ENCODE data around the gene GALNTL6.

Gene GALNTL6

GRCh38 chr4:172770787-172771186, 957.6 kb downstream of the GALNTL6 start:
- ATAC-seq (ENCODE audit: low read depth) = no peak
- TF ChIP-seq CTCF (IDR thresholded peaks at IDR 0.05; ENCODE audit: poor library complexity, severe bottlenecking) = no peak
- DNase-seq (ENCODE audit: low spot score) = no peak
- Histone ChIP-seq H3K9me3 (ENCODE audit: severe bottlenecking) (no peaks in the 10 kb centered on the region), H3K36me3 (ENCODE audit: low read depth) (no peaks in the 10 kb centered on the region), H3K27me3 (ENCODE audit: insufficient read depth, poor library complexity, severe bottlenecking) (no peaks in the 10 kb centered on the region), H3K4me1 (ENCODE audit: insufficient read depth, poor library complexity, severe bottlenecking) (no peaks in the 10 kb centered on the region), H3K27ac (ENCODE audit: poor library complexity, severe bottlenecking) (no peak overlapping the region), H3K4me3 (ENCODE audit: severe bottlenecking) (no peak overlapping the region)

- H3K4me1 ChIP-seq (ENCODE audit: insufficient read depth, poor library complexity, severe bottlenecking) = no peaks in the 10 kb centered on the region
- no peaks in the 10 kb centered on the region for H3K27me3 ChIP-seq (ENCODE audit: insufficient read depth, poor library complexity, severe bottlenecking)
- H3K27ac ChIP-seq (ENCODE audit: poor library complexity, severe bottlenecking) = no peak overlapping the region
- no peaks in the 10 kb centered on the region for H3K9me3 ChIP-seq (ENCODE audit: severe bottlenecking)
- no peak for TF ChIP-seq CTCF (IDR thresholded peaks at IDR 0.05; ENCODE audit: poor library complexity, severe bottlenecking)
- no peak for ATAC-seq (ENCODE audit: low read depth)
- no peak overlapping the region for H3K4me3 ChIP-seq (ENCODE audit: severe bottlenecking)
- H3K36me3 ChIP-seq (ENCODE audit: low read depth) = no peaks in the 10 kb centered on the region
- DNase-seq (ENCODE audit: low spot score) = no peak
Measured at GRCh38 chr4:172772781-172773180, 959.6 kb downstream of the GALNTL6 start.

- DNase-seq (ENCODE audit: low spot score) = no peak
- no peaks in the 10 kb centered on the region for H3K27me3 ChIP-seq (ENCODE audit: insufficient read depth, poor library complexity, severe bottlenecking)
- no peak for ATAC-seq (ENCODE audit: low read depth)
- no peak overlapping the region for H3K27ac ChIP-seq (ENCODE audit: poor library complexity, severe bottlenecking)
- no peaks in the 10 kb centered on the region for H3K9me3 ChIP-seq (ENCODE audit: severe bottlenecking)
- H3K4me1 ChIP-seq (ENCODE audit: insufficient read depth, poor library complexity, severe bottlenecking) = no peaks in the 10 kb centered on the region
- no peaks in the 10 kb centered on the region for H3K36me3 ChIP-seq (ENCODE audit: low read depth)
- no peak overlapping the region for H3K4me3 ChIP-seq (ENCODE audit: severe bottlenecking)
- no peak for TF ChIP-seq CTCF (IDR thresholded peaks at IDR 0.05; ENCODE audit: poor library complexity, severe bottlenecking)
Measured at GRCh38 chr4:172776203-172776861, 963.1 kb downstream of the GALNTL6 start.

- no peaks in the 10 kb centered on the region for H3K27me3 ChIP-seq (ENCODE audit: insufficient read depth, poor library complexity, severe bottlenecking)
- DNase-seq (ENCODE audit: low spot score) (no peak), ATAC-seq (ENCODE audit: low read depth) (no peak)
- no peaks in the 10 kb centered on the region for H3K4me1 ChIP-seq (ENCODE audit: insufficient read depth, poor library complexity, severe bottlenecking)
- no peak for TF ChIP-seq CTCF (IDR thresholded peaks at IDR 0.05; ENCODE audit: poor library complexity, severe bottlenecking)
- no peak overlapping the region for H3K4me3 ChIP-seq (ENCODE audit: severe bottlenecking)
- H3K27ac ChIP-seq (ENCODE audit: poor library complexity, severe bottlenecking) = no peak overlapping the region
- H3K36me3 ChIP-seq (ENCODE audit: low read depth) = no peaks in the 10 kb centered on the region
- no peaks in the 10 kb centered on the region for H3K9me3 ChIP-seq (ENCODE audit: severe bottlenecking)
Measured at GRCh38 chr4:172777729-172778431, 964.7 kb downstream of the GALNTL6 start.

- no peak for DNase-seq (ENCODE audit: low spot score)
- no peak overlapping the region for H3K4me3 ChIP-seq (ENCODE audit: severe bottlenecking)
Measured at GRCh38 chr4:172778583-172778982, 965.4 kb downstream of the GALNTL6 start.

More at GRCh38 chr4:172778583-172778982, 965.4 kb downstream of the GALNTL6 start:
- H3K36me3 ChIP-seq (ENCODE audit: low read depth) = no peaks in the 10 kb centered on the region
- no peaks in the 10 kb centered on the region for H3K4me1 ChIP-seq (ENCODE audit: insufficient read depth, poor library complexity, severe bottlenecking)
- no peaks in the 10 kb centered on the region for H3K27me3 ChIP-seq (ENCODE audit: insufficient read depth, poor library complexity, severe bottlenecking)
- no peak overlapping the region for H3K27ac ChIP-seq (ENCODE audit: poor library complexity, severe bottlenecking)
- no peaks in the 10 kb centered on the region for H3K9me3 ChIP-seq (ENCODE audit: severe bottlenecking)
- ATAC-seq (ENCODE audit: low read depth) = no peak
- TF ChIP-seq CTCF (IDR thresholded peaks at IDR 0.05; ENCODE audit: poor library complexity, severe bottlenecking) = no peak

All from RWPE2 (cell line).